HuH-7.5 (cell line): ENCODE measurements around the gene CNOT8.

Experiments
- DNase-seq: peaks from one replicate; pipeline ENCODE4 v3.0.0; 2011; ENCODE audit warnings: low spot score

CNOT8 gene

GRCh38 chr5:154923441-154924430, 65.3 kb downstream of the CNOT8 start:
- no peak for DNase-seq
